ENCODE results near the gene CMSS1.

The CMSS1 gene

GRCh38 chr3:100006570-100007271 is 189.1 kb downstream of the CMSS1 start:
- Histone ChIP-seq H3K4me3 (ENCODE audit: low read length) (no peak overlapping the region), H3K4me1 (ENCODE audit: control insufficient read depth, insufficient read depth, low read length) (peaks cover 1% of the 10 kb centered on the region; the same call in 1 of the 2 replicates), H3K27ac (ENCODE audit: low read length) (no peak overlapping the region), H3K9me3 (ENCODE audit: control insufficient read depth, insufficient read depth, low read length) (no peaks in the 10 kb centered on the region), H3K36me3 (ENCODE audit: control insufficient read depth, insufficient read depth, low read length) (no peaks in the 10 kb centered on the region), H3K27me3 (ENCODE audit: control insufficient read depth, insufficient read depth, low read length) (no peaks in the 10 kb centered on the region)
- DNase-seq (ENCODE audit: low read depth, low spot score): no peak
- WGBS (ENCODE audit: insufficient coverage, insufficient read length): no CpG with 5 or more reads among the region's 2 CpGs

- Histone ChIP-seq H3K27me3 (ENCODE audit: control insufficient read depth, insufficient read depth, low read length) (no peaks in the 10 kb centered on the region), H3K4me1 (ENCODE audit: control insufficient read depth, insufficient read depth, low read length) (peaks cover 1% of the 10 kb centered on the region; the same call in 1 of the 2 replicates), H3K9me3 (ENCODE audit: control insufficient read depth, insufficient read depth, low read length) (no peaks in the 10 kb centered on the region), H3K4me3 (ENCODE audit: low read length) (no peak overlapping the region), H3K27ac (ENCODE audit: low read length) (no peak overlapping the region), H3K36me3 (ENCODE audit: control insufficient read depth, insufficient read depth, low read length) (no peaks in the 10 kb centered on the region)
- no CpG with 5 or more reads among the region's 3 CpGs for WGBS (ENCODE audit: insufficient coverage, insufficient read length)
- no peak for DNase-seq (ENCODE audit: low read depth, low spot score)
Observed at GRCh38 chr3:100007313-100007712, 189.7 kb downstream of the CMSS1 start.

DNA sequence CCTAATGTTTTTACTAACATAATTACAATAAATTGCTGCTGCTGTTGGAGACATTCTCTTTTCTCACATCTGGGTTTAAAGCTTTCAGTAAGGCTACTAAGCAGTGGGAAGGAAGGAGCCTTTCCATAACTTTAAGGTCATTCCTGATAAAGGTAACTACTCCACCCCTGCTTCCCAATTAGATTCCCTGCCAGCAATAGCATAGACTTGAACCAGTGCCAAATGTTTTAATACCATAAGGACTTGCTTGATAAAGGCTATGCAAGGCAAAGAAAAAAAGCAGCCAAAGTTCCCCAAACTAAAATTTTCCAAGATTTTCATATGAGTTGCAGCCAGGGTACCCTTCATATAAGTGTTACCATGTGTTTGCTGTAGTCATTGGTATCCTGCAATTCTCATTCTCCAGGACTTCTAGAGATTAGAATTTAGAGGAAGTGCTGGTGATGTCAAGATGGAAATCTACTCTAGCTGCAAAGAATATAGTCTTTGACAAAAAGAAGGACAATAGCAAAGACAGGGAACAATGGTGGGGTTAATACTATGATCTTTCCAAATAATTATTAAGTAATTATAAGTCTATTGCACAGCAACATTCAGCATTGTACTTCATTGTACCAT is 190.5 kb downstream of the CMSS1 start:
- H3K36me3 ChIP-seq (ENCODE audit: control insufficient read depth, insufficient read depth, low read length): no peaks in the 10 kb centered on the region
- peaks cover 1% of the 10 kb centered on the region; the same call in 1 of the 2 replicates for H3K4me1 ChIP-seq (ENCODE audit: control insufficient read depth, insufficient read depth, low read length)
- H3K4me3 ChIP-seq (ENCODE audit: low read length): no peak overlapping the region
- H3K27ac ChIP-seq (ENCODE audit: low read length): no peak overlapping the region
- no peaks in the 10 kb centered on the region for H3K27me3 ChIP-seq (ENCODE audit: control insufficient read depth, insufficient read depth, low read length)
- no peak for DNase-seq (ENCODE audit: low read depth, low spot score)
- no peaks in the 10 kb centered on the region for H3K9me3 ChIP-seq (ENCODE audit: control insufficient read depth, insufficient read depth, low read length)

DNA sequence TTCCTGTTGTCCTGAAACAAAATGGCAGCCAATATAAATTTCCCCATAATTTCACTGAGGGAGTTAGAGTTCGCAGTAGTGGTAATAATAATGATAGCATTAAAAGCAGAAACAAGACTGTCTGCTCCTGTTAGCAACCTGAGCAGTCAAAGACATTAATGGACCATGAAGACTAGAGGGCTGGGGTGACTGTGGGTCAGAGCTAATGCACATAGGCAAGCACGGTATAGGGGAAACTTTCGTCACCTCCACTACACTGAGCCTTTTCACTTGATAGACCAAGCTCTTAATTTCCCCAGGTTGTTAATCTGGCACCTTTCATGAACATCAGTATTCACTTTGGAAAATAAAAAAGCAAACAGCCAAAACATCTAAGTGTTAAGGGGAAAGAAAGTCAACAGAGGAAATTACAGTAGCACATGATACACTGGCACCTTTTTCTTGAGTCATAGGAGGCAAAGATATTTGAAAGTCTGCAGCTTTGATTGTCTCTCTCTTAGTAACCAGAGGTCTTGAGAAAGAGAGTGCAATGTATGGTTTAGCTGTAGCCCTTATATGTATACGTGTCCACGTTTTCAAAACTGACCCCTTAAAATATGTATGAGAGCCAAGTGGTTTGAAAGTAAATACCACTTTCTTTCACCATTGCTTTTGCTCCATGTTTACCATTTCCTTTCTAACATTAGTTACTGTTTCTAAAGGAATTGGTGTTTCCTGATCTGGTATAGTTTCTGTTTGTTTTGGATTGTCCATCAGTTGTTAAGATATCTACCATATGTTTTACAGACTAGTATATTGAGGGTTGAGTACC is 191.8 kb downstream of the CMSS1 start:
- no peaks in the 10 kb centered on the region for H3K27me3 ChIP-seq (ENCODE audit: control insufficient read depth, insufficient read depth, low read length)
- DNase-seq (ENCODE audit: low read depth, low spot score): no peak
- WGBS (ENCODE audit: insufficient coverage, insufficient read length): no CpG with 5 or more reads among the region's 5 CpGs
- no peaks in the 10 kb centered on the region for H3K36me3 ChIP-seq (ENCODE audit: control insufficient read depth, insufficient read depth, low read length)
- no peak overlapping the region for H3K4me3 ChIP-seq (ENCODE audit: low read length)
- no peaks in the 10 kb centered on the region for H3K9me3 ChIP-seq (ENCODE audit: control insufficient read depth, insufficient read depth, low read length)
- no peak overlapping the region for H3K27ac ChIP-seq (ENCODE audit: low read length)
- peaks cover 1% of the 10 kb centered on the region; the same call in 1 of the 2 replicates for H3K4me1 ChIP-seq (ENCODE audit: control insufficient read depth, insufficient read depth, low read length)

DNA sequence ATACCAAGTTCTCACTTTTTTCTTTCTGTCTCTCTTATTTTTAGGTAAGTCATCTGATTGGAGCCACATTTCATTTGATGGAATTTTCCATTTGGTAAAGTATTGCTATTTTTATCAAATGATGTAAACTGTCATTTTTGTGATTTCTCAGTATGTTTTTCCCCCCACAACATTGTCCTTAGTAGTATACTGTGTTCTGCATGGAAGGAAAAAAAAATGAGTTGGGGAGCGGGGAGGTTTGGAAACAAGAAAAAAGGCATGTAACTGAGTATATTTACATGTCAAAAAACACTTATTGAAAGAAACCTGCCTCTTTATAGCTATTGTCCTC is 192.4 kb downstream of the CMSS1 start:
- H3K27ac ChIP-seq (ENCODE audit: low read length): no peak overlapping the region
- no peaks in the 10 kb centered on the region for H3K9me3 ChIP-seq (ENCODE audit: control insufficient read depth, insufficient read depth, low read length)
- no peaks in the 10 kb centered on the region for H3K36me3 ChIP-seq (ENCODE audit: control insufficient read depth, insufficient read depth, low read length)
- peaks cover 1% of the 10 kb centered on the region; the same call in 1 of the 2 replicates for H3K4me1 ChIP-seq (ENCODE audit: control insufficient read depth, insufficient read depth, low read length)
- WGBS (ENCODE audit: insufficient coverage, insufficient read length): no CpG with 5 or more reads among the region's 1 CpG
- no peaks in the 10 kb centered on the region for H3K27me3 ChIP-seq (ENCODE audit: control insufficient read depth, insufficient read depth, low read length)
- no peak overlapping the region for H3K4me3 ChIP-seq (ENCODE audit: low read length)
- no peak for DNase-seq (ENCODE audit: low read depth, low spot score)

- Histone ChIP-seq H3K27ac (ENCODE audit: low read length) (no peak overlapping the region), H3K4me1 (ENCODE audit: control insufficient read depth, insufficient read depth, low read length) (no peaks in the 10 kb centered on the region), H3K27me3 (ENCODE audit: control insufficient read depth, insufficient read depth, low read length) (no peaks in the 10 kb centered on the region), H3K9me3 (ENCODE audit: control insufficient read depth, insufficient read depth, low read length) (no peaks in the 10 kb centered on the region), H3K36me3 (ENCODE audit: control insufficient read depth, insufficient read depth, low read length) (no peaks in the 10 kb centered on the region), H3K4me3 (ENCODE audit: low read length) (no peak overlapping the region)
- no peak for DNase-seq (ENCODE audit: low read depth, low spot score)
Observed at GRCh38 chr3:100018806-100019205, 201.1 kb downstream of the CMSS1 start.

DNA sequence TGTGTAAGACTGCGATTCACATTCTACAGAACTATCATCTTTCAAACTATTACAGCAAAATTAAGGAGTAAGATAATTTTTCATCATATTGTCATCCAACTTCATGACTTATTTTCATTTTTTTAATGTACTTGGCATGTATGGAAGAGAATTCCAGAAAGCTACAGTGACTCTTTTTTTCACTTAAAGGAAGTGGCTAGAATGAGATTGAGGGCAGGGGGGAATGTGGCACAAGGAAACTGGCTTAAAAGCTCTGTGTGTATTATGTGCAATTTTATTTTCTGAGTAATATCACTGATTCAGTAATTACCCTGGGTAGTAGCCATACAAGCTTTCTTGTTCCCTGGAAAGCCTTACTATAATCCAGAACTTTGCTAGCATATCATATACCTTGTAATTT is 202.1 kb downstream of the CMSS1 start:
- Histone ChIP-seq H3K4me1 (ENCODE audit: control insufficient read depth, insufficient read depth, low read length) (no peaks in the 10 kb centered on the region), H3K4me3 (ENCODE audit: low read length) (no peak overlapping the region), H3K9me3 (ENCODE audit: control insufficient read depth, insufficient read depth, low read length) (no peaks in the 10 kb centered on the region), H3K27ac (ENCODE audit: low read length) (no peak overlapping the region), H3K36me3 (ENCODE audit: control insufficient read depth, insufficient read depth, low read length) (no peaks in the 10 kb centered on the region), H3K27me3 (ENCODE audit: control insufficient read depth, insufficient read depth, low read length) (no peaks in the 10 kb centered on the region)
- no CpG with 5 or more reads among the region's 1 CpG for WGBS (ENCODE audit: insufficient coverage, insufficient read length)
- no peak for DNase-seq (ENCODE audit: low read depth, low spot score)

DNA sequence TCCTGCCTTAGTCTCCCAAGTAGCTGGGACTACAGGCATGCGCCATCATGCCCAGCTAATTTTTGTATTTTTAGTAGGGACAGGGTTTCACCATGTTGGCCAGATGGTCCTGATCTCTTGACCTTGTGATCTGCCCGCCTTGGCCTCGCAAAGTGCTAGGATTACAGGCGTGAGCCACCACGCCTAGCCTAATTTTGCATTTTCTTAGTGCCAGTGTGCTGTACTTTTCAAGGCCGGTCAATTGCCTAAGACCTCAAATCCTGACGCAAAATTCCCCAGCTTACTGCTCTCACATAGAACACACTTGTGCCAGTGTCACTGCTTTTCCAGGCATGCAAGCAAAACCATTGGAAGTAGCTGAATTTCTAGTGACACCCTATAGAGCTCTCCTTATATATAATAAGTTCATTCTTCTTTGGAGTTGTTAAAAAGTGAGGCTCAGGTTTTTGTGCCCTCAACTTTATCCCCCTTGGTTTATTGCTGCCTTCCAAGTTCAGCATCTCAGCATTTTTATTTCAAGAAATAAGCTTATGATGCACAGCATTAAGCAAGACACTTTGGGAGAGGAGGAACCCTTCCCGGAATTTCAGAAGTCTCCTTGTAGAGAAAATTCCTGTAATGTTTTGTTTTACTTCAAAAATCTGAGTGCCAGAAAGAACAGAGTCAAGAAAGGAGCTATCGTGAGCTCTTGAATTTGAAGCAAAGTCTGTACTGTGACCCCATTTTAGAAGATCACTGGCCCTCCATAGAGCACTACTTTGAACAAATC is 203.4 kb downstream of the CMSS1 start:
- H3K27ac ChIP-seq (ENCODE audit: low read length): no peak overlapping the region
- no peaks in the 10 kb centered on the region for H3K36me3 ChIP-seq (ENCODE audit: control insufficient read depth, insufficient read depth, low read length)
- no CpG with 5 or more reads among the region's 9 CpGs for WGBS (ENCODE audit: insufficient coverage, insufficient read length)
- H3K9me3 ChIP-seq (ENCODE audit: control insufficient read depth, insufficient read depth, low read length): no peaks in the 10 kb centered on the region
- no peaks in the 10 kb centered on the region for H3K27me3 ChIP-seq (ENCODE audit: control insufficient read depth, insufficient read depth, low read length)
- no peak overlapping the region for H3K4me3 ChIP-seq (ENCODE audit: low read length)
- no peaks in the 10 kb centered on the region for H3K4me1 ChIP-seq (ENCODE audit: control insufficient read depth, insufficient read depth, low read length)
- no peak for DNase-seq (ENCODE audit: low read depth, low spot score)

DNA sequence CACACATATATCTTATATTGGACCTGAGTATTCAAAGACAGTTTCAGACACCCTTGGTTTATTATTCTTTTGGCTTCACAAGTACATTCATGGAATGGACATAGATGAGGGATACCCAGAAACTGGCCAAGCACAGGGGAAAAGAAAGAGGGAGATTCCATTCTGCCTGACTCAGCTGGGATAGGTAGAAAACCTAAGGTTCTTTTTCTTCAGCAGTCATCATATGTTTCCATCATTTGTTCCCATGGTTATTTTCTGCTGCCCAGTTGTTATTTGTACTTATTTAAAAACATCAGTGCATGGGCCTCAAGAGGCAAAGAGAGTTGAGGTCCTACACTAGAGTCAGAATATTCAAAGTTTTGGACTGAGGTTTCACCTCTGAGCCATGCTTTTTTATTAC is 204.8 kb downstream of the CMSS1 start:
- Histone ChIP-seq H3K4me3 (ENCODE audit: low read length) (no peak overlapping the region), H3K9me3 (ENCODE audit: control insufficient read depth, insufficient read depth, low read length) (no peaks in the 10 kb centered on the region), H3K36me3 (ENCODE audit: control insufficient read depth, insufficient read depth, low read length) (no peaks in the 10 kb centered on the region), H3K27me3 (ENCODE audit: control insufficient read depth, insufficient read depth, low read length) (no peaks in the 10 kb centered on the region), H3K4me1 (ENCODE audit: control insufficient read depth, insufficient read depth, low read length) (no peaks in the 10 kb centered on the region), H3K27ac (ENCODE audit: low read length) (no peak overlapping the region)
- DNase-seq (ENCODE audit: low read depth, low spot score): no peak

DNA sequence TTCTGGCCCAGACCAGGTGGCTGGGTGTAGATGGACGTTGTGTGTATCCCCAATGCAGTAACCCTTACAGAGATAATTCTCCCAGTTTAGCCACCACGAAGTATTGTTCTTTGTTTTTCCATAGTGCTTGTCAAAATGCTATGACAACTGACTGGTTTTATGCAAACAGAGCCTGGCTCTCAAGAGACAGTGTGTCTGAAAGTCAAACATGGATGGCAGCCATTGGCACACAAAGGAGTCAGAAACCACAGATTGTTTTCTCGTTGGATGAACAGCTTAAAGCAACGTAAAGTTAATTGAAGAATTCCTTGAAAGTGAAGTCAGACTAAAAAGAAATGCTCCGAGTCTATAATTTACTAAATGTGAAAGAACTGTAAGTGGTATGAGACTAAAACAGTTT is 205.5 kb downstream of the CMSS1 start:
- Histone ChIP-seq H3K36me3 (ENCODE audit: control insufficient read depth, insufficient read depth, low read length) (no peaks in the 10 kb centered on the region), H3K4me1 (ENCODE audit: control insufficient read depth, insufficient read depth, low read length) (no peaks in the 10 kb centered on the region), H3K27me3 (ENCODE audit: control insufficient read depth, insufficient read depth, low read length) (no peaks in the 10 kb centered on the region), H3K4me3 (ENCODE audit: low read length) (no peak overlapping the region), H3K27ac (ENCODE audit: low read length) (no peak overlapping the region), H3K9me3 (ENCODE audit: control insufficient read depth, insufficient read depth, low read length) (no peaks in the 10 kb centered on the region)
- no peak for DNase-seq (ENCODE audit: low read depth, low spot score)
- WGBS (ENCODE audit: insufficient coverage, insufficient read length): no CpG with 5 or more reads among the region's 5 CpGs

Measured in iPS DF 6.9 (cell line).